Measurements from ENCODE around the gene NR3C1. TPM values are rescaled to one million over a fixed set of nuclear protein-coding genes. Genes with fewer than 3 reads are reported as not detected.

NR3C1 gene
- total RNA-seq, 1 experiment from 2014 or later, result 16.0 TPM

DNA sequence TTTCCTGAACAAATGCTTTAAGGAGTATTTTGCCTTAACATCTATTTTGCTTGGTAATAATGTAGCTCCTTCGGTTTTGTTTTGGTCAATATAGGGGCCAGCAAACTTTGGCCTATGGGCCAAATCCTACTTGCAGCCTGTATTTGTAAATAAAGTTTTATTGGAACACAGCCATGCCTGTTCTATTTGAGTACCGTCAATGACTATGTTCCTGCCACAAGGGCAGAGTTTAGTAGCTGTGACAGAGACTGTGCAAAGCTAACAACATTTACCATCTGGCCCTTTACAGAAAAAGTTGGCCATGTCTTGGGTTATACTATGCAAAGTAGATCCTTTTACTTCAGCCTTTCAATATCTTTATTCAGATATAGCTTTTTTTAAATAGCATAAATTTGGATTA is 113.4 kb downstream of the NR3C1 start:
- RAD21 ChIA-PET (ENCODE audit: low non-redundant PET in 1 of 2, low total read pairs in 2 of 2, uncharacterized antibody in 2 of 2, unreplicated experiment in 2 of 2), result no interaction called here
- no peaks in the 10 kb centered on the region for H3K9me2 ChIP-seq (ENCODE audit: insufficient read depth)
- no peaks in the 10 kb centered on the region for H3K9me3 ChIP-seq (ENCODE audit: control insufficient read depth in 1 of 2, insufficient read depth in 1 of 2, low read depth in 1 of 2, low read length in 2 of 2)
- no peaks in the 10 kb centered on the region for H3K4me1 ChIP-seq (ENCODE audit: control insufficient read depth in 1 of 2, insufficient read depth in 2 of 2, low read length in 2 of 2)
- H3K4me3 ChIP-seq (replicated peaks in 1 of 2; ENCODE audit: low read depth in 1 of 2, low read length in 2 of 2), result no peak overlapping the region
- no peaks in the 10 kb centered on the region for H4K20me1 ChIP-seq (ENCODE audit: insufficient read depth)
- no peak overlapping the region for H3K9ac ChIP-seq (ENCODE audit: low read length)
- H3K4me2 ChIP-seq (ENCODE audit: low read length), result no peak overlapping the region
- DNase-seq (ENCODE audit: low read depth, low spot score) (no peak), ATAC-seq (no peak; the same call in 1 of the 2 replicates)
- no peak overlapping the region for H2AFZ ChIP-seq (ENCODE audit: low read depth, low read length, poor library complexity, severe bottlenecking)
- BruUV-seq (replicated peaks), result no TSS peak
- no peaks in the 10 kb centered on the region for H3K79me2 ChIP-seq (ENCODE audit: insufficient read depth, low read length)
- CTCF ChIA-PET, result no interaction called here
- H3K27ac ChIP-seq (ENCODE audit: low read depth, low read length), result no peak overlapping the region
- POLR2A ChIA-PET, result no interaction called here
- intact Hi-C loops (cut with micrococcal nuclease), result no loop called here
- no peak for TF ChIP-seq ZBTB33 (IDR thresholded peaks at IDR 0.05; ENCODE audit: extremely low read depth, insufficient replicate concordance, low read length)
- TF ChIP-seq POLR2A (IDR thresholded peaks at IDR 0.05; ENCODE audit: borderline replicate concordance, extremely low read depth, insufficient read depth, insufficient read length), result no peak
- no peak for TF ChIP-seq ZFX (IDR thresholded peaks at IDR 0.05)
- TF ChIP-seq TCF7L2 (IDR thresholded peaks at IDR 0.05; ENCODE audit: borderline replicate concordance, extremely low read depth, insufficient read depth, insufficient read length), result no peak
- no peak for TF ChIP-seq ATF3 (IDR thresholded peaks at IDR 0.05)
- TF ChIP-seq SRF (IDR thresholded peaks at IDR 0.05; ENCODE audit: low read depth), result no peak
- TF ChIP-seq EZH2 (IDR thresholded peaks at IDR 0.05), result no peak
- no peak for TF ChIP-seq POLR2AphosphoS5 (IDR thresholded peaks at IDR 0.05; ENCODE audit: low read depth, low read length)
- TF ChIP-seq ZNF274 (IDR thresholded peaks at IDR 0.05; ENCODE audit: low read depth, low read length), result no peak
- TF ChIP-seq RAD21 (IDR thresholded peaks at IDR 0.05; ENCODE audit: low read depth), result no peak
- no peak for TF ChIP-seq JUND (IDR thresholded peaks at IDR 0.05)
- TF ChIP-seq FOSL1 (IDR thresholded peaks at IDR 0.05; ENCODE audit: low read depth), result no peak
- no peak for TF ChIP-seq CEBPB (IDR thresholded peaks at IDR 0.05; ENCODE audit: low read depth)
- no peak for TF ChIP-seq EGR1 (IDR thresholded peaks at IDR 0.05; ENCODE audit: low read depth)
- no peak for TF ChIP-seq YY1 (IDR thresholded peaks at IDR 0.05; ENCODE audit: extremely low read depth, insufficient replicate concordance, low read depth, low read length)
- no peaks in the 10 kb centered on the region for H3K27me3 ChIP-seq (ENCODE audit: insufficient read depth, low read length)
- H3K36me3 ChIP-seq (ENCODE audit: control insufficient read depth in 1 of 2, insufficient read depth in 2 of 2, low read length in 2 of 2), result no peaks in the 10 kb centered on the region; a peak in 1 of 4 replicates

Measured in HCT116 (cell line).